ENCODE measurements around the gene SENP2. TPM values are rescaled to one million over a fixed set of nuclear protein-coding genes. Genes with fewer than 3 reads are reported as not detected.
"Not testable (repeated sequence)": the region's sequence is repeated elsewhere in the genome, so short reads cannot be mapped to it uniquely, and the experiment has no call there.

SENP2 gene
- total RNA-seq, result 18.5 and 22.0 TPM in 2 replicates

- DNase-seq (ENCODE audit: low read depth in 2 of 2), result peak; percentile 99 to 100
These were observed at the start of gene SENP2 for GRCh38 chr3:185585859-185586685. Gene SENP2, plus strand, starts transcription at chr3:185586295. Its CDS starts 119 bp downstream, at chr3:185586414.

- peak in 1 of 2 donors; percentile 94 for DNase-seq (ENCODE audit: low read depth in 2 of 2)
These were observed 48.6 kb upstream of the SENP2 start for GRCh38 chr3:185537369-185537970.

- DNase-seq (ENCODE audit: low read depth in 2 of 2), result no peak
These were observed 46.2 kb upstream of the SENP2 start for GRCh38 chr3:185539934-185540333.

- DNase-seq (ENCODE audit: low read depth in 2 of 2), result no peak
These were observed 45.4 kb upstream of the SENP2 start for GRCh38 chr3:185540695-185541094.

GRCh38 chr3:185549122-185549521, 37.0 kb upstream of the SENP2 start:
- DNase-seq (ENCODE audit: low read depth in 2 of 2), result peak; percentile 90 to 93

GRCh38 chr3:185549651-185550111, 36.4 kb upstream of the SENP2 start:
- no peak for DNase-seq (ENCODE audit: low read depth in 2 of 2)

GRCh38 chr3:185552358-185552877, 33.7 kb upstream of the SENP2 start, which contains the start of gene LIPH:
Gene LIPH, minus strand, starts transcription at chr3:185552588. Its CDS starts 117 bp downstream, at chr3:185552471.
- DNase-seq (ENCODE audit: low read depth in 2 of 2), result peak in 1 of 2 donors; percentile 11

GRCh38 chr3:185555101-185555501, 31.0 kb upstream of the SENP2 start:
- no peak for DNase-seq (ENCODE audit: low read depth in 2 of 2)

- no peak for DNase-seq (ENCODE audit: low read depth in 2 of 2)
These were observed 30.2 kb upstream of the SENP2 start for GRCh38 chr3:185555860-185556347.

GRCh38 chr3:185556640-185557039, 29.5 kb upstream of the SENP2 start:
- DNase-seq (ENCODE audit: low read depth in 2 of 2), result not testable (repeated sequence)

- DNase-seq (ENCODE audit: low read depth in 2 of 2), result no peak
These were observed 27.7 kb upstream of the SENP2 start for GRCh38 chr3:185558395-185558794.

- DNase-seq (ENCODE audit: low read depth in 2 of 2), result no peak
These were observed 26.4 kb upstream of the SENP2 start for GRCh38 chr3:185559706-185560090.

GRCh38 chr3:185560676-185561075, 25.4 kb upstream of the SENP2 start:
- no peak for DNase-seq (ENCODE audit: low read depth in 2 of 2)

- DNase-seq (ENCODE audit: low read depth in 2 of 2), result no peak
These were observed 24.6 kb upstream of the SENP2 start for GRCh38 chr3:185561374-185561943.

- no peak for DNase-seq (ENCODE audit: low read depth in 2 of 2)
These were observed 24.1 kb upstream of the SENP2 start for GRCh38 chr3:185561958-185562357.

- DNase-seq (ENCODE audit: low read depth in 2 of 2), result no peak
These were observed 13.9 kb upstream of the SENP2 start for GRCh38 chr3:185572183-185572582.

- peak; percentile 57 to 62 for DNase-seq (ENCODE audit: low read depth in 2 of 2)
These were observed 10.8 kb upstream of the SENP2 start for GRCh38 chr3:185575108-185575869.

- DNase-seq (ENCODE audit: low read depth in 2 of 2), result no peak
These were observed 3.9 kb upstream of the SENP2 start for GRCh38 chr3:185582236-185582635.

- no peak for DNase-seq (ENCODE audit: low read depth in 2 of 2)
These were observed 3.2 kb upstream of the SENP2 start for GRCh38 chr3:185582871-185583270.

GRCh38 chr3:185583925-185584324, 2.2 kb upstream of the SENP2 start:
- no peak for DNase-seq (ENCODE audit: low read depth in 2 of 2)

- DNase-seq (ENCODE audit: low read depth in 2 of 2), result no peak
These were observed 1.4 kb upstream of the SENP2 start for GRCh38 chr3:185584686-185585085.
